Brain microvascular endothelial cell (primary cell): Measurements from ENCODE around the gene FARSB.

Experiments used
- DNase-seq: peaks from one replicate; pipeline ENCODE4 v3.0.0-alpha.2; 2020
- H3K27ac ChIP-seq: fragments of 250-450 bp; sonication (Bioruptor Pico); 2 replicates; pipeline ENCODE4 v1.5.1; 2020; ENCODE audit warnings: mild to moderate bottlenecking, moderate library complexity
- H3K27me3 ChIP-seq: fragments of 250-450 bp; sonication (Bioruptor Pico); replicated peaks from 2 replicates; pipeline ENCODE4 v1.5.1; 2020; ENCODE audit warnings: mild to moderate bottlenecking
- H3K36me3 ChIP-seq: fragments of 250-450 bp; sonication (Bioruptor Pico); replicated peaks from 2 replicates; pipeline ENCODE4 v1.5.1; 2020; ENCODE audit warnings: mild to moderate bottlenecking
- H3K4me3 ChIP-seq: 2 replicates; pipeline ENCODE4 v1.5.1; 2011; ENCODE audit warnings: low read depth, mild to moderate bottlenecking, control low read depth, low read length, moderate library complexity
- CTCF ChIP-seq: IDR thresholded peaks from 2 replicates; pipeline ENCODE4 v1.5.1; 2011; ENCODE audit warnings: low read depth, mild to moderate bottlenecking, moderate library complexity, low read length, control low read depth, inconsistent platforms; ENCODE audit errors: missing control alignments
- in situ Hi-C: cut with HindIII; loops from 2 replicates; pipeline ENCODE4 v1.10.0; 2017; ENCODE audit warnings: low sequenced_read_pairs, low pct_ligation_motif_present

The FARSB gene

GRCh38 chr2:222568865-222569264, 87.0 kb downstream of the FARSB start:
- H3K4me3 ChIP-seq, result no peak overlapping the region
- TF ChIP-seq CTCF, result no peak
- in situ Hi-C loops, result no loop called here
- DNase-seq, result peak; percentile 63
- no peaks in the 10 kb centered on the region for H3K27me3 ChIP-seq
- H3K27ac ChIP-seq, result no peak overlapping the region
- H3K36me3 ChIP-seq, result peaks cover 14% of the 10 kb centered on the region

GRCh38 chr2:222566229-222566628, 89.7 kb downstream of the FARSB start:
- TF ChIP-seq CTCF, result no peak
- Histone ChIP-seq H3K36me3 (peaks cover 9% of the 10 kb centered on the region), H3K4me3 (no peak overlapping the region), H3K27ac (no peak overlapping the region), H3K27me3 (no peaks in the 10 kb centered on the region)
- in situ Hi-C loops, result no loop called here
- DNase-seq, result no peak

- Histone ChIP-seq H3K27ac (no peak overlapping the region), H3K36me3 (peaks cover 5% of the 10 kb centered on the region), H3K4me3 (no peak overlapping the region), H3K27me3 (no peaks in the 10 kb centered on the region)
- no peak for DNase-seq
- in situ Hi-C loops, result no loop called here
- no peak for TF ChIP-seq CTCF
Measured at GRCh38 chr2:222563936-222564335, 92.0 kb downstream of the FARSB start.

DNA sequence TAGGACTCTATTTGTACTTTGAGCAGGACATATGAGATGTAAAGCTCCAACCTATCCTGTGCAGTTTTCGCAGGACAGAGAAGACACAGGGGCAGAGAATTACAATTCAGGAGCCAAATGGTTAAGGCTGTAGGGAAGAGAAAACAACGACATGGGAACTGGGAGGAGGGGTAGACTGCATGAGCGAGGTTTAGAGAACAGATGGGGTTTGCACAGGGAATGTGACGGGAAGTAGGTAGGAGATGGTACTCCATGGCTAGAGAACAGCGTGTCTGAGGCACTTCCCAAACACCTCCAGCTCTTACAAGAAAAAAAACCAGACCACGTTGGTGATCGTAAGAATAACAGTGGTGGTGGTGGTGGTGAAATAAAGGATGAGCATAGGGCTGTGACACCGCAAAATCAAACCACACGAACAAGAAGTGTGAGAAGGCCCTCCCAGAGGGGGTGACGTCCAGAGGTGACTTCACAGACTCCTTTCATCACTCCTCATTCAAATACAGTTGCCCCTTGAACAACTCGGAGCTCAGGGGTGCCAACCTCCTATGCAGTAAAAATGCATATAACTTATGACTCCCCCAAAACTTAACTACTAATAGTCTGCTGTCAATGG, 92.7 kb downstream of the FARSB start:
- Histone ChIP-seq H3K4me3 (no peak overlapping the region), H3K27me3 (no peaks in the 10 kb centered on the region), H3K27ac (no peak overlapping the region), H3K36me3 (peaks cover 5% of the 10 kb centered on the region)
- no peak for TF ChIP-seq CTCF
- in situ Hi-C loops, result no loop called here
- DNase-seq, result no peak

DNA sequence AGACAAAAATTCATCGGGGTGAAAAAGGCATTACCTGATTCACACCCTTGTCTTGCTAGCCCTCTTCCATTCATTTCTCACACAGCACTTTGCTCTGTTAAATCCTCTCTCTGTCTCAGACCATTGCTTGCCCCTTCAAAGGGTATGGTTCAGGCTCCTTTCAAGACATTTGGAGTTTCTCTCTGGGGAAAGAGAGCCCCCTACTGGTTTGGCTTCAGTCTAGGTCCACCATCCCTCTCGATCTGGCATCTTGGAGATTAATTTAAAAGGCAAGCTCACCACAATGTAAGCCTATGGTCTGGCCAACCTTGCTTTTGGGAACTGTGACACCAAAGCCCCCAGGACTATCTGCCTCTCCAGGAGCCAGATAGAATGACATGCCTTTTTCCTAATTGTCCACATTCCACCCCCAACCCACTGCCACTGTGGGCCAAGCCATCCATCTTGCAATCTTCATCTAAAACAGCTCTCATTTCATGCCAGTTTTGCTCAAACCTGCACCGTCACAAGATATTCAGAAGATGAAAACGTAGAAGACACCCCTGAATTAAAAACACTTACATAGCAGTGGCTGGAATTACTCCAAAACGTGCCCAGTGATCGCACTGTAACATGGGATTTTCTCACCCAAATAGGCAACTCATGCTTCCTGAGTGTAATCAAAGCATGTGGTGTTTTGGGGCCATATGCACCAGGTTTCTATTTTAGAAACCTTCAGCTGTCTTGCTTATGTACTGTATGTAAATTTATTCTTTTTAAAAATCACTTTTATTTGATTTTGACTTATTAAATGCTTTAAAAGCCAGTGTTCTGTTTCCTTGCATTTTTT, 93.9 kb downstream of the FARSB start:
- Histone ChIP-seq H3K27ac (no peak overlapping the region), H3K4me3 (no peak overlapping the region), H3K36me3 (peaks cover 2% of the 10 kb centered on the region), H3K27me3 (no peaks in the 10 kb centered on the region)
- DNase-seq, result peak; percentile 14
- TF ChIP-seq CTCF, result peak; percentile 82
- in situ Hi-C loops, result no loop called here
